ENCODE results near the gene MAGI1.

GRCh38 chr3:65884071-65884470 lies 154.6 kb downstream of the MAGI1 start:
- no peak for TF ChIP-seq CTCF (IDR thresholded peaks at IDR 0.05)
- TF ChIP-seq POLR2A (IDR thresholded peaks at IDR 0.05): no peak

All from uterus (tissue), 2 donors.